GM18511 (cell line): Measurements from ENCODE around the gene UNC119B.
A peak's percentile ranks its signal among the peaks of the same experiment; 100 is the strongest.
"Not testable (repeated sequence)": the region's sequence is repeated elsewhere in the genome, so short reads cannot be mapped to it uniquely, and the experiment has no call there.

Experiments
- ATAC-seq: cut with Tn5 transposase; IDR thresholded peaks from one replicate; pipeline ENCODE4 v1.9.1; 2021; ENCODE audit warnings: mild to moderate bottlenecking, moderate library complexity; ENCODE audit not compliant: unreplicated experiment

The UNC119B gene

DNA sequence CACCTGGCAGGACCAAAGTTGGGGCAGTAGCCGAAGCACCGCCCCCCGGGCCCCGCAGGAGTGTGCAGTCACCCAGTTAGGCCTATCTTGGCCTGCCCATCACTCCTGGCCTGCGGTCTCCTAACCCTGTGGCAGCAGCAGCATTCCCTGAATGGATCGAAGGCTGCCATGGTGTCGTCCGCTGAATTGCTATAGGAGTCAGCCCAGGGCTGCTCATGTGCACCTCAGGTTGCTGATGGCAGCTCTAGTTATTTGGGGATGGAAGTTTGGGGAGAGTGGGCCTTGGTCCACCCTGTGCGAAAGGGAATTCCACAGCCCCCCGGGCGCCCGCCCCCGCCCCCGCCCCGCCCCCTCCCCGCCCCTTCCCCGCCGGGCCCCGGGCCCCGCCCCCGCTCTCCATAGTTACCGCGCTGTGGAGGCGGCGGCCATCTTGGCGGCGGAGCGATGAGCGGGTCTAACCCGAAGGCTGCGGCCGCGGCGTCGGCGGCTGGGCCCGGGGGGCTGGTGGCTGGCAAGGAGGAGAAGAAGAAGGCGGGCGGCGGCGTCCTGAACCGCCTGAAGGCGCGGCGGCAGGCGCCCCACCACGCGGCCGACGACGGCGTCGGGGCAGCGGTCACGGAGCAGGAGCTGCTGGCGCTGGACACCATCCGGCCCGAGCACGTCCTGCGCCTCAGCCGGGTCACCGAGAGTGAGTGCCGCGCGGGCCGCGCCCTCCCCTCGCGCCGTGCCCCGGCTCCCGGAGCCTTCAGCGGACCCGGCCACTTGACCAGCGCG lies at the start of gene UNC119B:
TSS of gene UNC119B (plus strand) at position 428 of the 774 bp plus-strand sequence. CDS start at position 445, 17 bp downstream.
- peak; percentile 84 for ATAC-seq

DNA sequence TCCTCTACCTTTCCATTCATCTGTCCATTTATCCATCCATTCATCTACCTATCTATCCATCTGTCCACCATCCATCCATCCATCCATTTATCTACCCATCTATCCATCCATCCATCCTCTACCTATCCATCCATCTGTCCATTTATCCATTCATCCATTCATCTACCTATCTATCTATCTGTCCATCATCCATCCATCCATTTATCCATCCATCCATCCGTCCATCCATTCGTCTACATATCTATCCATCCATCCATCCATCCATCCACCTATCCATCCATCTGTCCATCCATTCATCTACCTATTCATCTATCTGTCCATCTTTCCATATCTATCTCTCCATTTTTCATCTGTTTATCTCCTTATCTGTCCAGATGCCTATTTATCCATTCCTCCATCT lies 48.8 kb upstream of the UNC119B start:
- ATAC-seq = no peak

DNA sequence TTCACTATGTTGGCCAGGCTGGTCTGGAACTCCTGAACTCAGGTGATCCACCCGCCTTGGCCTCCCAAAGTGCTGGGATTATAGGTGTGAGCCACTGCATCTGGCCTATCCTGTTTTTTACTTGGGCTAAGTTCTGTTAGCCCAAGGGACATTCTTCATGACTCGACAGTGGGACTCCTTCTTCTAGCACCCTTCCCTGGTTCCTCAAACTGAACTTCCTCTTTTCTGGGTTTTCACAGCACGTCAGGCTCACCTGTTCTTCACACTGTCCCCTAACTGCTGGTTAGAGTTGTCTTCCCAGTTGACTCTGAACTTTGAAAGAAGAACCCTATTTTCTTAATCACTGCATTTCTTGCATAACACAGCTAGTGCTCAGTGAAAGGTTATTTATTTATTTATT lies 47.4 kb upstream of the UNC119B start:
- ATAC-seq = no peak

DNA sequence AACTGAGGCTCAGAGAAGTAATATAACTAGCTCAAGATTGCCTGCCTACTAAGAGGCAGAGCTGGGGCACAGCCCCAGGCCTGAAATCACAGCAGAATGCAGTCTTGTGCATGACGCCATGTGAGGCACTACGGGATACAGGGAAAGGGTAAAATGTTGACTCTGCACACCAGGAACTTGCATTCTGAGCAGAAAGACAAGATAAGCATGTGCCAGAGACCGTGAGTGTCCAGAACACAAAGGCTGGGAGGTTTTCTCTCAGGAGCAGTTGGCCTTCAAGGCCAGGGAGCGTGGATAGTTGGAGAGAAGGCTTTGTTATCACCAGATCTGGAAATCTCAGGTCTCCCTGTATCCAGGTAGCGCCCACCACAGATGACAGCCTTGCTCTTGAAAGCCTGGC lies 46.5 kb upstream of the UNC119B start:
- ATAC-seq = no peak

DNA sequence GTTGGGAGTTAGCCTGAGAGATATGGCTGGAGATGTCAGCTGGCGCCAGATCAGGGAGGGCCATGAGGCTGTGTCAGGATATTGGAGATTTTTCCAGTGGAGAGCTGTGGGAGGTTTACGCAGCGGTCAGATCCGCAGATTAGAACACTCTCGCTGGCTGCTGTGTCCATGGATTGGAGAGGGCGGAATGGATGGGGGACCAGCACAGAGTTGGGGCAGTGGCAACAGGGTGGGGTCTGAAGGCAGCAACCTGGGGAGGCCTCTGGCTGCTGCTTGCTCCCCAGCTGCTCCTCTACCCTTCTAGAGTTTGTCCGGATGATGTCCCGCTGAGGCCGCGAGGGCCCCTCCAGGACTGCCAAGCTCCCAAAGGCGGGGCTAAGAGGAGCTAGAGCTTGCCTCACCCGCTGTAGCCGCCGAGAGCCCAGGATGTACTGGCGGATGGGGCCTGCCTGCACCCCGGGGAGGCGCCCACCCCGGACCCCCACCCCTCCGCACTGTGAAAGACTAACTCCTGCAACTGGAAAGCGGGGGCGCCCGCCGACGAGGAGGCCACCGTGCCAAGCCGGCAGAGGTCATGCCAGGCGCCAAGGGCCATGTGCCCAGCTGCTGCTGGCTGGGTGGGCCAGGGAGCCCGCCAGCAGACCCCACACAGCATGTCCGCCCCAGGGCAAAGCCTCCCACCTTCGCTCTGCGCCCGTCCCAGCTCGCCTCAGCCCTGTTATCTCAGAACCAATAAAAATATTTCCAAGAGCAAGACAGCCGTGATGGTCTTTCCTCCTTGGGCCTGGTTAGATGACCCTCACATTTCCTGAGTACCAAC lies 43.5 kb upstream of the UNC119B start:
- no peak for ATAC-seq

DNA sequence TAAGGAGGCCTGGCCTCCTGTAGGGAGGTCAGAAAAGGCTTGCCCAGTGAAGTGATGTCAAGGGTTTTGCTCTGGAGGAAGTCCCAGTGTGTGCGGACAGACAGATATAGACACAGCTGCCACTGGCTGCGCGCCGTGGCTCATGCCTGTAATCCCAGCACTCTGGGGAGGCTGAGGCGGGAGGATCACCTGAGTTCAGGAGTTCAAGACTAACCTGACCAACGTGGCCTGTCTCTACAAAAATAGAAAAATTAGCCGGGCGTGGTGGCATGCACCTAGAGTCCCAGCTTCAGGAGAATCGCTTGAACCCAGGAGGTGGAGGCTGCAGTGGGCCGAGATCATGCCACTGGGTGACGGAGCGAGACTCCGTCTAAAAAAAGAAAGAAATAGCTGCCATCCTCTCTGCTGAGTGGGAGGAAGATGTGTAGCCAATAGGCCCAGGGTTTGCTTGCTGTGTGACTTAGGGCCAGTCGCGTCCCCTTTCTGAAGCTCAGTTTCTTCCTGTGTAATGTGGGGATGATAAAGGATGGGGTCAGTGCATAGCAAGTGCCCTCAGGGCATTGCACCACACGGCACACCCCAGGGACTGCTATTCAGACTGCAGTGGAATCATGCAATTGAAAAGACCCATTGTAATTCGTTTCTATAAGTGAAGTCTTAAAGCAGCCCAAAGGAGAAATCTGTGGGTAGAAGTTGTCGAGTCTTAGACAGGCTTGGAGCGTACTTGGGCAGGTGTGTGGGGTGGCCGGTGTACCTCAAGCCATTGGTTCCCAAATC lies 42.0 kb upstream of the UNC119B start:
- no peak for ATAC-seq

DNA sequence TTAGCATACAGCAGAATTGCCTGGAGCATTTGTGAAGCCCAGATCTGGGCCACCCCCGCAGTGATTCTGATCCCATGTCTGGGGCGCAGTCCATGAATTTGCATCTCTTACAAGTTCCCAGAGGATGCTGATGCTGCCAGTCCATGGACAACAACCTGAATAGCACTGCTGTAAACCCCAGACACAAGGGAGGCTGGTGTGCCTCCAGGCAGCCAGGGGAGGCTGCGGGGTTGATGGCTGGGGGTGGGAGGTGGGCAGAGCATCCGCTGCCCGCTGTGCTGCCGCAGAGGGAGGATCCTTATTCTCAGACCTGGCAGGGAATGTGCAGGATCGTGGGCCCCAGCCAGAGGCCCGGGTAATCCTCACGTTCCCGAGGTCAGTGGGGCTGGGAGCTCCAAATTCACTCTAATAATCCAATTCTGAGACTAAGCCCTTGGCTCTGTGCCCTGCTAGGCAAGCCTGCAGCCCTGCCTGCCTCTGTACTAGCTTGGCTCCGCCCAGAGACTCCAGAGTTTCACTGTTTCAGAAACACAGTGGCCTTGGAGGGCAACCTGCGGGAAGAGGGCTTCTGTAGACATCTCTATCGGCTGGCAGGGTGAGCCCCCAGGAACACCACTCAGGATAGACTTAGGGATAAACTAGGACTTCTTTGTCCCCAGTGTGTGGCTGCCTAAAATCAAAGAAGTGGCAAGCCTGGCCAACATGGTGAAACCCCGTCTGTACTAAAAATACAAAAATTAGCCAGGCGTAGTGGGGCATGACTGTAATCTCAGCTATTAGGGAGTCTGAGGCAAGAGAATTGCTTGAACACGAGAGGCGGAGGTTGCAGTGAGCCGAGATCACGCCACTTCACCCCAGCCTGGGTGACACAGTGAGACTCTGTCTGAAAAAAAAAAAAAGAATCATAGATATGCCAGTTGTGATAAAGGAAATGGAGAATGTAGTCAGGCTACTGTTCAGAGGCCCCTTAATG lies 41.1 kb upstream of the UNC119B start:
- peak; percentile 75 for ATAC-seq

DNA sequence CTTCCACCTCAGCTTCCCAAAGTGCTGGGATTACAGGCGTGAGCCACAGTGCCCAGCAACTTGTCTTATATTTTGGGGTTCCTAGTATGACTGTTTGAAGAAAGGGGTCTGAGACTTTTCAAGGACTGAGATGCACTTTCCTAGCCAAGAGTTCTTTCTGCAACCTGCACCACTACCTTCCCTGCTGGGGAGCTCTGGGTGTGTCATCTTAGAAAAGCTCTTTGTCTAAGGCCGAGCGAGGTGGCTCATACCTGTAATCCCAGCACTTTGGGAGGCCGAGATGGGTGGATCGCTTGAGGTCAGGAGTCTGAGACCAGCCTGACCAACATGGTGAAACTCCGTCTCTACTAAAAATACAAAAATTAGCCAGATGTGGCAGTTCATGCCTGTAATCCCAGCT lies 40.0 kb upstream of the UNC119B start:
- ATAC-seq = not testable (repeated sequence)

DNA sequence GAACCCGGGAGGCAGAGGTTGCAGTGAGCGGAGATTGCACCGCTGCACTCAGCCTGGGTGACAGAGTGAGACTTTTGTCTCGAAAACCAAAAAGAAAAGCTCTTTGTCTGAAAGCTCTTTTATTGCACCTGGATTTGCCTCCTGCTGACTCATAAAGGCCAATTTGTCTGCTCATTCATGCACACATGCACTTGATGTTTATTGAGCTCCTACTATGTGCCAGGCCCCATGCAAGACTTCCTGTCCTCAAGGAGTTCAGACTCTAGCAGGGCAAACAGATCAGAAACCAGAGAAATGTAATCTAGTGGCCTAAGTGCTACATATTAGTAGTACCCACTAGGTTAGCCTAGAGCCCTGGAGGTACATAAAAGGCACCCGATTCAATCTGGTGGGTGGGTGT lies 39.6 kb upstream of the UNC119B start:
- ATAC-seq = no peak

DNA sequence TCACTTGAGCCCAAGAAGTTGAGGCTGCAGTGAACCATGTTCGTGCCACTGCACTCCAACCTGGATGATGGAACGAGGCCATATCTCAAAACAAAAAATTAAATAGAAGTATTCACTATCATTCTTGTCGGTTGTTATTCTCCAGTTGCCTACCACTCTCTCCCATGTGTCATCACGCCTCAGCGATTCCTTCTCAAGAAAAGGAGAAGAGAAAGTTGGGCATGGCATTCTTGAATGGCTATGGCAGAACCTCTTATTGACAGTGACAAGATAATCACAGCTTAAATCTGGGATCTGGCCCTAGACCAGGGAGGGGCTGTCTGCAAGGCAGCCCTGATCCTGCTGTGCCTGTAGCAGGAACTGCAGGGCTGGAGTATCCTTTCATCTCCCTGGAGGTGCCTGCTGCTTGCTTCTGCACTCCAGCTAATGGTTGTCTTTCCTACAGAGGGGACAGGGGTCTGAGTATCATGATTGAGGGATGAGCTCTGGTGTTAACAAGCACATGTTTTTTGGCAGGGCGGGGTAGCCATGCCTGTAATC lies 36.1 kb upstream of the UNC119B start:
- ATAC-seq = no peak

DNA sequence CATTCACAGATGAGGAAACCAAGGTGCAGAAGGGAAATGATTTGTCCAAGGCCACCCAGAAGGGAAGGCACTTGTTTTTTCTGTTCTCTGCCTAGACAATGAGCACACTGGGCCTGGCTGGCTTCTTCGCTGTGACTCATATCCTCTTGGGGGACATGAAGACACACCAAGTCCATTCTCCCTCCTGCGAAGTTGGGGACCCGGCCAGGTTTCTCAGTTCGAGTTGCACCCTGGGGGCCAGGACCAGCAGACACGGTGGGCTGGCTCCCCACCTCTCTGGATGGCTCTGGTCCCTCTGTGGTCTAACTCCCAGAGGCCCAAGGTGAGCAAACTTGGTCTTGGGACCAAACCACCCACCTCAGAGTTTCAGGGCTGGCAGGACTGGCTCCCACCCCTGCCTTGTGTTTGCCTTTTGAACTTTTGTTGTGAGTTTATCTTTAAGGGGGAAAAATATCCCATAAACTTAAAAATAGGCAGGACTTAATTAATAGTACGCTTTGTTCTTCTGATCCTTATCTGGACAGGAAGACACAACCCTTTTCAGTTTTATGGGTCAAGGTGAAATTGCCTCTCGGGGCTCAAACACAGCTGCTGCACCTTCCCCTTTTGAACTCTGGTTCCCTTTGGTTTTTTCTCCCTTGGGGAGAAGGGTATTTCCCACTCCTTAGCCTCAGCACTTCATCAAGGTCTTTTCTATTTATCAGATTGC lies 32.3 kb upstream of the UNC119B start:
- ATAC-seq = peak; percentile 59

DNA sequence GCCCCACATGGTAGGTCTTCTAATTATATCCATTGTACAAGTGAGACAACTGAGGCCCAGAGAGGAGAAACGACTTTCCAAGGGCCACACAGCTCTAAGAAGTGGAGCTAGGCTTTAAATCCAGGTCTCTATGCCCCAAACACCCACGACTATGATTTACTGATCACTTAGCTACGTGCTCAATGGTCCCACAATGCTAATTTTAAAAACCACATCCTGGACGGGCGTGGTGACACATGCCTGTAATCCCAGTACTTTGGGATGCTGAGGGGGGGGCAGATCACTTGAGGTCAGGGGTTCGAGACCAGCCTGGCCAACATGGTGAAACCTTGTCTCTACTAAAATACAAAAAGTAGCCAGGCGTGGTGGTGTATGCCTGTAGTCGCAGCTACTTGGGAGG lies 31.7 kb upstream of the UNC119B start:
- peak; percentile 24 for ATAC-seq

DNA sequence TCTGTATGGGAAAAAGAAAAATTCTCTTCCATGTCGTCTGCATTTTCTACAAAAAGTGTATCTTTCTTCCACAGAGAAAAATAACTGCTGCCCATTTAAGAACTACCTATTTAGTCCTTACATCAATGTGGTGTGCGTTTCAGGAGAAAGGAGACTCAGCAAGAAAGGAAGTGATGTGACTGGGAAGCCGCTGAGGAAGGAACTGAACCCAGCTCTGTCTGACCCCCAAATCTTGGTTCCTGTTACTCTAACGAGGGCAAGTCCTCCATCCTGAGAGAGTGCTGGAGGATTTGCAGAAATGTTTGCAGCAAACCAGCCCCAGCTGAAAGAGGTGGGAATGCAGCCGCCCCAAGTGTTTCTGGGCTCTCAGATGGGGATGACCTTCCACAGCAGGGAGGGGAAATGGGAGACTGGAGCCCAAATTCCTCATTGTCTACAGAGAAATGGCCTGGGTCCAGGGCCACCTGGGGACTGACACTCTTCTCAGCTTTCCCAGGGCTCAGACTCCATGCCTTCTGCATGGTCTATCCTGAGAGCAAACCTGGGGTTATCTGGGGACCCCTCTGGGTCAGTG lies 30.0 kb upstream of the UNC119B start:
- no peak for ATAC-seq

DNA sequence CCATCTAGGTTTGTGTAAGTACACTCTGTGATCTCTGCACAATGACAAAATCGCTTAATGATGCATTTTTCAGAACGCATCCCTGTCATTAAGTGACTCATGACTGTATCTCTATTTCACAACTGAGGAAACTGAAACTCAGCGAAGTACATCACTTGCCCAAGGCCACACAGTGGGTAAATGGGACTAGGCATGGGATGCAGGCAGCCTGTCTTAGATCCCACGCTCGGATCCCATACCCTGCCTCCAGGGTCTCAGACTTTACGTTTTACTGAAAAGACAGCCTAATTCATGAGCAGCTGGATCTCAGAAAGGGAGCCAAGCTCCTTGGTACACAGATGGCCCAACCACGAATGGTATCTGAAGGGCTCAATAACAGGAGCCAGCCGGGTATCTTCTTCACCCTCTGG lies 25.7 kb upstream of the UNC119B start:
- ATAC-seq = peak; percentile 16

DNA sequence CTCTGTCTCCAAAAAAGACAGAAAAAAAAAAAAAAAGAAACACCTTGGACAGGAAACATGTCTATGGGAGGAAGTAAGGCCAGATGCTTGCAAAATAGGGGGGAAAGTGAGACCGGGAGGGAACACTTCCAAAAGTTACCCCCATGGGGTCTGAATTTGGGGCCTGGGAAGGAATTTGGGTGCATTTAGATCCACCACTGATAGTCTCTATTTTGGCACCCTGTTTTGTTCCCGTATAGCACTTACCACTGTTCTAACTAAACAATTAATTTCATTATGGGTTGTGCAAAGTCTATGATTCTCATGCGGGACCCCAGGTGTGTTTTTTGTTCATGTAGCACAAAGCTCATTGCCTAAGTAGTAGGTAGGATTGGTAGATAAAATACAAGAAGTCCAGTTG lies 24.7 kb upstream of the UNC119B start:
- no peak for ATAC-seq

DNA sequence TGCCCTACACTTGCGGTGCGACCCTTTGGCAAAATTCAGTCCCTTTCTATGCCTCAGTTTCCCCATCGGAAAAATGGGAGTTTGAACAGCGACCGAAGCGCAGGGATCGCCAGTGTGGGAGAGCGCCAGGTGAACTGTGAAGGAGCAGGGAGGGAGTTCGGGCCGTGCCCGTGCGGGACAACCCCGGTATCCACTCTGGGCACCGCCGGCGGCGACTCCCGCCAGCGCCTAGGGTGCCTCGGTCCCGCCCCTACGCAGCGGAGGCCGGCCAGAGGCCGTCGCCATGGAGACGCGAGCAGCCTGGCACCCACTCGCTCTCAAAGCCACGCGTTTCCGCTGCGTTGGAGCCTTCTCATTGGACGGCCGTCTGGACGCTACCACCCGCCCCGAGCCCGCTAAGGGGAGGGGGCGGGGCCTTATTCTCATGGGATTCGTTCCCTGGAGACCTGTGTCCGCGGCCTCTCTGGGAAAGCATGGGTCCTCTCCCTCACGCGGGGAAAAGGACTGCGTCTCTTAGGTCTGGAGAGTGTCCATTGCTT lies 24.0 kb upstream of the UNC119B start:
- peak; percentile 74 for ATAC-seq

DNA sequence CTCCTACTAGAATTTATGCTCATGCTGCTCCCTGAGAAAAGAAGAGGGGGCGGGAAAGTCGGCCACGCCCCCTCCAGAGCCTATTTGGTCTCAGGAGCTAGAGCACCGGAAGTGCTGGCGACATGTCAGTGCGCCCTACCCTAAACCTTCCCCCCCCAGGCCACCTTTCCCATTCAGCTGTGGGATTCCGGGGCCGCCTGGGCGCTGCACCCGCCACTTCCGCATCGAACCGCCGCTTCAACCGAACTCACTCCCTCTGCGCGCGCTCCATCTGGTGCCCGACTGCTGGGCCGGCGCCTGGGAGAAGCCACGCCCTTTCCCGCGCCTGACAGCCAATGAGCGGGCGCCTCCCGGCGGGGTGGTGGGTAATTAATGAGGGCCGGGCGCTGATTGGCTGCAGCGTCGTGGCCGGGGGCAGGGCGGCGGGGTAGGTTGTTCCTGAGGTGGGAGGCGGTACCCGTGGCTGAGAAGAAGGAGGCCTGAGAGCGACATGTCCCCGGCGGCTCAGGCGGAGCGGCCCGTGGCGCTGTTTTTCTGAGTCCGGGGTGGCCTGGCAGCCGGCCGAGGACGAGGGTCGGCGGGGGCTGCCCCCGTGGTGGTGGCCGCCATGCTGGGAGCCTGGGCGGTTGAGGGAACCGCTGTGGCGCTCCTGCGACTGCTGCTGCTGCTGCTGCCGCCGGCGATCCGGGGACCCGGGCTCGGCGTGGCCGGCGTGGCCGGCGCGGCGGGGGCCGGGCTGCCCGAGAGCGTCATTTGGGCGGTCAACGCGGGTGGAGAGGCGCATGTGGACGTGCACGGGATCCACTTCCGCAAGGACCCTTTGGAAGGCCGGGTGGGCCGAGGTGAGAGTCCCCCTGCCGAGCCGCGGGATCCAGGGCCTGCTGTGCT lies 23.3 kb upstream of the UNC119B start, which contains the start of gene MLEC:
TSS of gene MLEC (plus strand) at position 460 of the 888 bp plus-strand sequence. CDS start at position 608, 148 bp downstream.
- peak; percentile 71 for ATAC-seq
